Kidney (tissue), 14 donors: Measurements from ENCODE around the gene SPIC. TPM values are rescaled to one million over a fixed set of nuclear protein-coding genes. Genes with fewer than 3 reads are reported as not detected.

Experiments used
- DNase-seq, 5 donors: peaks; one replicate each; pipeline ENCODE4 v3.0.0-alpha.2; 2013 to 2020
- FAIRE-seq: peaks from 2 replicates; lab custom pipeline; 2012; peaks lifted over from hg19 to GRCh38; lab: Jason Lieb, UNC
- H3K27ac ChIP-seq, 2 donors: one replicate each; pipeline ENCODE4 v1.7.0; 2013; ENCODE audit warnings: low read depth in 2 of 2, low read length in 2 of 2, inconsistent platforms in 1 of 2
- H3K27me3 ChIP-seq: one replicate; pipeline ENCODE4 v1.7.1; 2013; ENCODE audit warnings: low read length, inconsistent platforms; ENCODE audit not compliant: control insufficient read depth, insufficient read depth
- H3K36me3 ChIP-seq, 3 donors: one replicate each; pipeline versions ENCODE4 v1.7.0 to v1.7.1; 2013; ENCODE audit warnings: low read length in 3 of 3, control low read depth in 1 of 3, inconsistent platforms in 1 of 3; ENCODE audit not compliant: insufficient read depth in 3 of 3, control insufficient read depth in 2 of 3
- H3K4me1 ChIP-seq, 3 donors: one replicate each; pipeline versions ENCODE4 v1.7.0 to v1.7.1; 2013; ENCODE audit warnings: low read length in 3 of 3, inconsistent platforms in 1 of 3, low read depth in 1 of 3; ENCODE audit not compliant: control insufficient read depth in 2 of 3, insufficient read depth in 2 of 3
- H3K4me3 ChIP-seq, 3 donors: one replicate each; pipeline versions ENCODE4 v1.7.0 to v1.8.1; 2013; ENCODE audit warnings: low read length in 3 of 3, control low read depth in 1 of 3, inconsistent platforms in 1 of 3
- H3K9ac ChIP-seq, 3 donors: one replicate each; pipeline versions ENCODE4 v1.7.0 to v1.7.1; 2013; ENCODE audit warnings: low read length in 3 of 3, control low read depth in 1 of 3, inconsistent platforms in 1 of 3
- H3K9me3 ChIP-seq, 3 donors: one replicate each; pipeline versions ENCODE4 v1.7.0 to v1.7.1; 2013; ENCODE audit warnings: low read length in 3 of 3, control low read depth in 1 of 3, inconsistent platforms in 1 of 3; ENCODE audit not compliant: control insufficient read depth in 2 of 3, insufficient read depth in 1 of 3
- CTCF ChIP-seq: IDR thresholded peaks from 3 replicates; pipeline ENCODE4 v1.5.1; 2012; ENCODE audit warnings: mild to moderate bottlenecking, moderate library complexity, borderline replicate concordance; ENCODE audit not compliant: insufficient read depth; ENCODE audit errors: extremely low read depth
- intact Hi-C: fragments of 100-400 bp; cut with DNase I; formaldehyde crosslinking; loops from one replicate; pipeline ENCODE4 v1.11.1; 2022
- polyA plus RNA-seq: library from polyadenylated mRNA; stranded (reverse); fragments of 350-450 nt; fragmentation: Illumina TruSeq; extraction: RNeasy Lipid Tissue Mini Kit (QIAGEN cat#74804); gene quantifications from one replicate; pipeline ENCODE4 v1.2.3, GENCODE V29; 2014; ENCODE audit warnings: low read depth, low replicate concordance; ENCODE audit not compliant: insufficient read depth
- total RNA-seq: library from RNA; stranded (reverse); fragmentation: NEBNext Ultra II Directional; extraction: Animal tissue kit (Norgen Biotek cat#: 25700); gene quantifications from one replicate; pipeline ENCODE4 v1.2.1, GENCODE V29; 2021
- donor health status: control.
- donor health status: control.
- donor health status: control.
- donor health status: control.
- donor health status: control.
- donor health status: DM: yes; HTN: yes; CAD: no.
- donor health status: Normal renal cell carcinoma (clear cell type).

Gene SPIC
- total and polyA plus RNA-seq, 2 donors from 2014 or later = 0.44 TPM; not detected in 1

- no peak for FAIRE-seq
- Histone ChIP-seq H3K27me3 (no peaks in the 10 kb centered on the region), H3K36me3 (no peaks in the 10 kb centered on the region), H3K4me3 (no peak overlapping the region), H3K9ac (no peak overlapping the region), H3K27ac (no peak overlapping the region), H3K4me1 (no peaks in the 10 kb centered on the region), H3K9me3 (no peaks in the 10 kb centered on the region)
- intact Hi-C loops = no loop called here
- no peak for TF ChIP-seq CTCF
- no peak for DNase-seq
Measured at GRCh38 chr12:101493556-101493955, 18.4 kb downstream of the SPIC start.

- H3K4me3 ChIP-seq = no peak overlapping the region
- intact Hi-C loops = no loop called here
- H3K9ac ChIP-seq = no peak overlapping the region
- DNase-seq = no peak
- no peaks in the 10 kb centered on the region for H3K9me3 ChIP-seq
- H3K4me1 ChIP-seq = peaks cover 0 to 4% (median 0%) of the 10 kb centered on the region in 3 donors
- H3K27ac ChIP-seq = no peak overlapping the region
- H3K27me3 ChIP-seq = no peaks in the 10 kb centered on the region
- no peak for TF ChIP-seq CTCF
- no peak for FAIRE-seq
- H3K36me3 ChIP-seq = no peaks in the 10 kb centered on the region
Measured at GRCh38 chr12:101498252-101498651, 23.1 kb downstream of the SPIC start.

GRCh38 chr12:101501410-101501995, 26.4 kb downstream of the SPIC start:
- Histone ChIP-seq H3K9ac (no peak overlapping the region), H3K27ac (no peak overlapping the region), H3K36me3 (no peaks in the 10 kb centered on the region), H3K4me3 (no peak overlapping the region), H3K27me3 (no peaks in the 10 kb centered on the region), H3K9me3 (no peaks in the 10 kb centered on the region), H3K4me1 (peaks cover 0 to 4% (median 0%) of the 10 kb centered on the region in 3 donors)
- TF ChIP-seq CTCF = no peak
- DNase-seq = peak in 3 of 5 donors; percentile 14 to 95 (median 90)
- no peak for FAIRE-seq
- intact Hi-C loops = no loop called here

GRCh38 chr12:101521136-101521535, 46.0 kb downstream of the SPIC start:
- Histone ChIP-seq H3K4me3 (no peak overlapping the region), H3K4me1 (no peaks in the 10 kb centered on the region), H3K9ac (no peak overlapping the region), H3K27ac (no peak overlapping the region), H3K27me3 (no peaks in the 10 kb centered on the region), H3K36me3 (no peaks in the 10 kb centered on the region), H3K9me3 (no peaks in the 10 kb centered on the region)
- FAIRE-seq = no peak
- intact Hi-C loops = no loop called here
- no peak for TF ChIP-seq CTCF
- DNase-seq = no peak
